Measurements from ENCODE around the gene PTK6.
A peak's percentile ranks its signal among the peaks of the same experiment; 100 is the strongest.
"Not testable (repeated sequence)": the region's sequence is repeated elsewhere in the genome, so short reads cannot be mapped to it uniquely, and the experiment has no call there.

PTK6 gene
- 0.35 to 0.48 reads per million in 2 donors for total RNA-seq

GRCh38 chr20:63536997-63537524 is at the start of gene PTK6:
PTK6 (minus strand) TSS chr20:63537376; CDS start chr20:63537314, 62 bp downstream.
- DNase-seq, result no peak

- DNase-seq, result no peak
Measured at GRCh38 chr20:63586797-63587196, 49.6 kb upstream of the PTK6 start.

- no peak for DNase-seq
Measured at GRCh38 chr20:63585616-63586565, 48.7 kb upstream of the PTK6 start.

- DNase-seq, result no peak
Measured at GRCh38 chr20:63582382-63583063, 45.3 kb upstream of the PTK6 start.

GRCh38 chr20:63580796-63581461 is 43.8 kb upstream of the PTK6 start:
- peak; percentile 55 for DNase-seq

GRCh38 chr20:63579017-63579694 is 42.0 kb upstream of the PTK6 start:
- DNase-seq, result no peak

- DNase-seq, result no peak
Measured at GRCh38 chr20:63578224-63579016, 41.2 kb upstream of the PTK6 start.

GRCh38 chr20:63577317-63577894 is 40.2 kb upstream of the PTK6 start:
- no peak for DNase-seq

- no peak for DNase-seq
Measured at GRCh38 chr20:63576311-63576710, 39.1 kb upstream of the PTK6 start.

- DNase-seq, result no peak
Measured at GRCh38 chr20:63574829-63575743, 37.9 kb upstream of the PTK6 start.

- peak; percentile 65 for DNase-seq
Measured at GRCh38 chr20:63574156-63574828, 37.1 kb upstream of the PTK6 start, which contains the start of gene HELZ2. HELZ2 (minus strand) TSS chr20:63574239; CDS start chr20:63572385, 1,854 bp downstream.

- DNase-seq, result no peak
Measured at GRCh38 chr20:63573647-63574131, 36.5 kb upstream of the PTK6 start.

GRCh38 chr20:63572788-63573646 is 35.8 kb upstream of the PTK6 start:
- no peak for DNase-seq

- no peak for DNase-seq
Measured at GRCh38 chr20:63572071-63572787, 35.1 kb upstream of the PTK6 start.

- DNase-seq, result not testable (repeated sequence)
Measured at GRCh38 chr20:63571087-63571478, 33.9 kb upstream of the PTK6 start.

GRCh38 chr20:63570281-63571086 is 33.3 kb upstream of the PTK6 start:
- DNase-seq, result no peak
